ENCODE measurements around the gene TMPRSS4. TPM values are rescaled to one million over a fixed set of nuclear protein-coding genes. Genes with fewer than 3 reads are reported as not detected.

TMPRSS4 gene
- polyA plus RNA-seq, 1 of the 3 experiments (the other 2 are of a cell fraction): not detected

DNA sequence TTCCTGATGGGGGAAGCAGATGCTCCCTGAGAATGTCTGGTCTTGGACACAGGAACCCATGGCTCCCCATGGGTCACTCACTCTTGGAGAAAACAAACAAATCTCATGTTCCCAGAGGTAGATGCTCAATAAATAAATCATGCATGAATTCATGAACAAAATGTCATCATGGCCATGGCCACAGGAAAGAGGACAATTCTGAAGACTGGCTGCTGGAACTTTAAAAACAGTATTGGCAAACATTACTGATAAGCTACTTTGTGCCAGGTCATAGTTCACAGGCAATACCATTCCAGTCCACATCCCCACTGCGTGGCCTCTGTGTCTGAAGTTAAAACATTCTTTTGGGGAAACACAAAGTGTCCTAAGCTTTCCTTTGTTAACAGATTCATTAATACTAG is 19.1 kb downstream of the TMPRSS4 start:
- WGBS (ENCODE audit: low lambda C conversion rate): 27% methylated on average over 1 of the region's 1 CpG
- H3K4me2 ChIP-seq: no peak overlapping the region
- POLR2A ChIA-PET: no interaction called here
- no peaks in the 10 kb centered on the region for H3K9me2 ChIP-seq
- H3K27me3 ChIP-seq (ENCODE audit: insufficient read depth): peaks cover 3% of the 10 kb centered on the region; the same call in 1 of the 2 replicates
- no peak overlapping the region for H3K27ac ChIP-seq (ENCODE audit: low read depth in 2 of 2, low read length in 1 of 2)
- H2AFZ ChIP-seq (ENCODE audit: low read depth): no peak overlapping the region
- TF ChIP-seq TAF1 (IDR thresholded peaks at IDR 0.05; ENCODE audit: borderline replicate concordance, low read depth, low read length) (no peak), SIN3A (IDR thresholded peaks at IDR 0.05; ENCODE audit: borderline replicate concordance, low read depth, low read length) (no peak), CHD2 (IDR thresholded peaks at IDR 0.05; ENCODE audit: low read length, partially characterized antibody) (no peak), MXI1 (IDR thresholded peaks at IDR 0.05; ENCODE audit: low read depth, low read length) (no peak), RXRA (IDR thresholded peaks at IDR 0.05; ENCODE audit: borderline replicate concordance, low read depth) (no peak), FOSL2 (IDR thresholded peaks at IDR 0.05; ENCODE audit: borderline replicate concordance, low read depth) (no peak), FOXM1 (IDR thresholded peaks at IDR 0.05; ENCODE audit: low read depth) (no peak)
- TF ChIP-seq, protein P1, sequence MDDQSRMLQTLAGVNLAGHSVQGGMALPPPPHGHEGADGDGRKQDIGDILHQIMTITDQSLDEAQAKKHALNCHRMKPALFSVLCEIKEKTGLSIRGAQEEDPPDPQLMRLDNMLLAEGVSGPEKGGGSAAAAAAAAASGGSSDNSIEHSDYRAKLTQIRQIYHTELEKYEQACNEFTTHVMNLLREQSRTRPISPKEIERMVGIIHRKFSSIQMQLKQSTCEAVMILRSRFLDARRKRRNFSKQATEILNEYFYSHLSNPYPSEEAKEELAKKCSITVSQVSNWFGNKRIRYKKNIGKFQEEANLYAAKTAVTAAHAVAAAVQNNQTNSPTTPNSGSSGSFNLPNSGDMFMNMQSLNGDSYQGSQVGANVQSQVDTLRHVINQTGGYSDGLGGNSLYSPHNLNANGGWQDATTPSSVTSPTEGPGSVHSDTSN (IDR thresholded peaks at IDR 0.05): no peak
- TF ChIP-seq, protein P2, sequence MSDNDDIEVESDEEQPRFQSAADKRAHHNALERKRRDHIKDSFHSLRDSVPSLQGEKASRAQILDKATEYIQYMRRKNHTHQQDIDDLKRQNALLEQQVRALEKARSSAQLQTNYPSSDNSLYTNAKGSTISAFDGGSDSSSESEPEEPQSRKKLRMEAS (IDR thresholded peaks at IDR 0.05; ENCODE audit: low read depth): no peak
- CTCF ChIA-PET: interaction anchor here (1.5 kb wide), 1 partner anchor 75 kb away, joined by 3 read pairs; no protein-coding TSS in a partner anchor
- no peak overlapping the region for H3K4me3 ChIP-seq (ENCODE audit: low read depth in 2 of 2, low read length in 1 of 2)
- no peaks in the 10 kb centered on the region for H3K79me2 ChIP-seq (ENCODE audit: insufficient read depth)
- no peaks in the 10 kb centered on the region for H4K20me1 ChIP-seq (ENCODE audit: insufficient read depth)
- no peaks in the 10 kb centered on the region for H3K9me3 ChIP-seq
- H3K36me3 ChIP-seq (replicated peaks in 1 of 2; ENCODE audit: control insufficient read depth in 1 of 2, insufficient read depth in 2 of 2, low read length in 1 of 2): no peaks in the 10 kb centered on the region
- H3F3A ChIP-seq (replicated peaks; ENCODE audit: insufficient read depth): no peaks in the 10 kb centered on the region
- H3K4me1 ChIP-seq (ENCODE audit: control insufficient read depth in 1 of 2, insufficient read depth in 2 of 2, low read depth in 1 of 2, low read length in 1 of 2): no peaks in the 10 kb centered on the region
- no peak overlapping the region for H3K9ac ChIP-seq
- no peak for DNase-seq

DNA sequence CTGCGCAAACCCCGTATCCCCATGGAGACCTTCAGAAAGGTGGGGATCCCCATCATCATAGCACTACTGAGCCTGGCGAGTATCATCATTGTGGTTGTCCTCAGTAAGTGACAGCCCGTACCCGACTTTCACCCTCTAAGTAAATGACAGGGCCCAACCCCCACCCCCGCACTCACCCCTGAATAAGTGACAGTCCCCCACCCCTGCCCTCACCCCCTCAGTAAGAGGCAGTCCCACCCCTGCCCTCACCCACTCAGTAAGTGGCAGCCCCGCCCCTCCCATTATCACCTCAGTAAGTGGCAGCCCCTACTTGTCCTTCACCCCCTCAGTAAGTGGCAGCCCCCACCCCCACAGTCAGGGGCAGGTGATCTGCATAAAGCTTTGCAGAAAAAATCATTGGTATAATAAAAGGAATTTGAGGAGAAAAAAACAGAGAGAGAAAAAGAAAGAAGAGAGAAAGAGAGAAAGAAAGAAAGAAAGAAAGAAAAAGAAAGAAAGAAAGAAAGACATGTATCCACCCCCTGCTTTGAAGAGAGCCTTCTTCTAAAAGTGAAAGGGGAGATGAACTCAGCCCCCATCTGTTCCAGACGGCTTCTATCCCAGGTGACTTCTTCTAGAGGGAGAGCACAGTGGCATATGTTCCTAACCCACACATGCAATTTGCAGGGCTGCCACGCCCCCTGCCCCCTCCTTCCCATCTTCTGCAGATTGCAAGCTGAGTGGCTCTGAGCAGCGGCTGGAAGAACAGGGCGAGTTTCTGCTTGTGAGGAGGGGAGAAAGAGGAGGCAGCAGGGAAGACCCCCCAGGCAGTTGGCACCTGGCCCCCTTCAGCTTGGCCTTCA is 22.3 kb downstream of the TMPRSS4 start:
- DNase-seq: no peak
- Histone ChIP-seq H3K27me3 (ENCODE audit: insufficient read depth) (peaks cover 3% of the 10 kb centered on the region; the same call in 1 of the 2 replicates), H3K4me1 (ENCODE audit: control insufficient read depth in 1 of 2, insufficient read depth in 2 of 2, low read depth in 1 of 2, low read length in 1 of 2) (no peaks in the 10 kb centered on the region), H3K9ac (no peak overlapping the region), H3K27ac (ENCODE audit: low read depth in 2 of 2, low read length in 1 of 2) (no peak overlapping the region), H3K4me2 (no peak overlapping the region), H2AFZ (ENCODE audit: low read depth) (no peak overlapping the region), H3F3A (replicated peaks; ENCODE audit: insufficient read depth) (no peaks in the 10 kb centered on the region), H3K4me3 (ENCODE audit: low read depth in 2 of 2, low read length in 1 of 2) (no peak overlapping the region), H3K9me3 (no peaks in the 10 kb centered on the region), H3K9me2 (no peaks in the 10 kb centered on the region), H3K79me2 (ENCODE audit: insufficient read depth) (no peaks in the 10 kb centered on the region), H3K36me3 (replicated peaks in 1 of 2; ENCODE audit: control insufficient read depth in 1 of 2, insufficient read depth in 2 of 2, low read length in 1 of 2) (no peaks in the 10 kb centered on the region), H4K20me1 (ENCODE audit: insufficient read depth) (no peaks in the 10 kb centered on the region)
- CTCF ChIA-PET: interaction anchor here (1.2 kb wide), 1 partner anchor 10 kb away, joined by 3 read pairs; no protein-coding TSS in a partner anchor
- no peak for TF ChIP-seq JUND (IDR thresholded peaks at IDR 0.05)
- TF ChIP-seq, protein P3, sequence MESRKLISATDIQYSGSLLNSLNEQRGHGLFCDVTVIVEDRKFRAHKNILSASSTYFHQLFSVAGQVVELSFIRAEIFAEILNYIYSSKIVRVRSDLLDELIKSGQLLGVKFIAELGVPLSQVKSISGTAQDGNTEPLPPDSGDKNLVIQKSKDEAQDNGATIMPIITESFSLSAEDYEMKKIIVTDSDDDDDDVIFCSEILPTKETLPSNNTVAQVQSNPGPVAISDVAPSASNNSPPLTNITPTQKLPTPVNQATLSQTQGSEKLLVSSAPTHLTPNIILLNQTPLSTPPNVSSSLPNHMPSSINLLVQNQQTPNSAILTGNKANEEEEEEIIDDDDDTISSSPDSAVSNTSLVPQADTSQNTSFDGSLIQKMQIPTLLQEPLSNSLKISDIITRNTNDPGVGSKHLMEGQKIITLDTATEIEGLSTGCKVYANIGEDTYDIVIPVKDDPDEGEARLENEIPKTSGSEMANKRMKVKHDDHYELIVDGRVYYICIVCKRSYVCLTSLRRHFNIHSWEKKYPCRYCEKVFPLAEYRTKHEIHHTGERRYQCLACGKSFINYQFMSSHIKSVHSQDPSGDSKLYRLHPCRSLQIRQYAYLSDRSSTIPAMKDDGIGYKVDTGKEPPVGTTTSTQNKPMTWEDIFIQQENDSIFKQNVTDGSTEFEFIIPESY (IDR thresholded peaks at IDR 0.05; ENCODE audit: borderline replicate concordance, low read depth): no peak
- TF ChIP-seq, protein P4, sequence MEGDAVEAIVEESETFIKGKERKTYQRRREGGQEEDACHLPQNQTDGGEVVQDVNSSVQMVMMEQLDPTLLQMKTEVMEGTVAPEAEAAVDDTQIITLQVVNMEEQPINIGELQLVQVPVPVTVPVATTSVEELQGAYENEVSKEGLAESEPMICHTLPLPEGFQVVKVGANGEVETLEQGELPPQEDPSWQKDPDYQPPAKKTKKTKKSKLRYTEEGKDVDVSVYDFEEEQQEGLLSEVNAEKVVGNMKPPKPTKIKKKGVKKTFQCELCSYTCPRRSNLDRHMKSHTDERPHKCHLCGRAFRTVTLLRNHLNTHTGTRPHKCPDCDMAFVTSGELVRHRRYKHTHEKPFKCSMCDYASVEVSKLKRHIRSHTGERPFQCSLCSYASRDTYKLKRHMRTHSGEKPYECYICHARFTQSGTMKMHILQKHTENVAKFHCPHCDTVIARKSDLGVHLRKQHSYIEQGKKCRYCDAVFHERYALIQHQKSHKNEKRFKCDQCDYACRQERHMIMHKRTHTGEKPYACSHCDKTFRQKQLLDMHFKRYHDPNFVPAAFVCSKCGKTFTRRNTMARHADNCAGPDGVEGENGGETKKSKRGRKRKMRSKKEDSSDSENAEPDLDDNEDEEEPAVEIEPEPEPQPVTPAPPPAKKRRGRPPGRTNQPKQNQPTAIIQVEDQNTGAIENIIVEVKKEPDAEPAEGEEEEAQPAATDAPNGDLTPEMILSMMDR (IDR thresholded peaks at IDR 0.05): no peak
- no peak for TF ChIP-seq RXRA (IDR thresholded peaks at IDR 0.05; ENCODE audit: borderline replicate concordance, low read depth)
- TF ChIP-seq, protein P5, sequence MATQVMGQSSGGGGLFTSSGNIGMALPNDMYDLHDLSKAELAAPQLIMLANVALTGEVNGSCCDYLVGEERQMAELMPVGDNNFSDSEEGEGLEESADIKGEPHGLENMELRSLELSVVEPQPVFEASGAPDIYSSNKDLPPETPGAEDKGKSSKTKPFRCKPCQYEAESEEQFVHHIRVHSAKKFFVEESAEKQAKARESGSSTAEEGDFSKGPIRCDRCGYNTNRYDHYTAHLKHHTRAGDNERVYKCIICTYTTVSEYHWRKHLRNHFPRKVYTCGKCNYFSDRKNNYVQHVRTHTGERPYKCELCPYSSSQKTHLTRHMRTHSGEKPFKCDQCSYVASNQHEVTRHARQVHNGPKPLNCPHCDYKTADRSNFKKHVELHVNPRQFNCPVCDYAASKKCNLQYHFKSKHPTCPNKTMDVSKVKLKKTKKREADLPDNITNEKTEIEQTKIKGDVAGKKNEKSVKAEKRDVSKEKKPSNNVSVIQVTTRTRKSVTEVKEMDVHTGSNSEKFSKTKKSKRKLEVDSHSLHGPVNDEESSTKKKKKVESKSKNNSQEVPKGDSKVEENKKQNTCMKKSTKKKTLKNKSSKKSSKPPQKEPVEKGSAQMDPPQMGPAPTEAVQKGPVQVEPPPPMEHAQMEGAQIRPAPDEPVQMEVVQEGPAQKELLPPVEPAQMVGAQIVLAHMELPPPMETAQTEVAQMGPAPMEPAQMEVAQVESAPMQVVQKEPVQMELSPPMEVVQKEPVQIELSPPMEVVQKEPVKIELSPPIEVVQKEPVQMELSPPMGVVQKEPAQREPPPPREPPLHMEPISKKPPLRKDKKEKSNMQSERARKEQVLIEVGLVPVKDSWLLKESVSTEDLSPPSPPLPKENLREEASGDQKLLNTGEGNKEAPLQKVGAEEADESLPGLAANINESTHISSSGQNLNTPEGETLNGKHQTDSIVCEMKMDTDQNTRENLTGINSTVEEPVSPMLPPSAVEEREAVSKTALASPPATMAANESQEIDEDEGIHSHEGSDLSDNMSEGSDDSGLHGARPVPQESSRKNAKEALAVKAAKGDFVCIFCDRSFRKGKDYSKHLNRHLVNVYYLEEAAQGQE (IDR thresholded peaks at IDR 0.05; ENCODE audit: low read depth, low read length): no peak
- POLR2A ChIA-PET: no interaction called here
- 55% methylated on average over 9 of the region's 11 CpGs for WGBS (ENCODE audit: low lambda C conversion rate)

Data from SK-N-SH (cell line).